ENCODE results near the gene TSPYL2.

TSPYL2 gene

GRCh38 chrX:53048169-53049126, 33.7 kb upstream of the TSPYL2 start, which contains the start of gene GPR173:
Gene GPR173, plus strand, starts transcription at chrX:53048789. Its CDS starts 27,833 bp downstream, at chrX:53076622.
- Mint-ChIP-seq H3K9me3 (no peaks in the 10 kb centered on the region), H3K4me1 (no peaks in the 10 kb centered on the region), H3K27me3 (ENCODE audit: low read depth) (peaks cover 9% of the 10 kb centered on the region), H3K36me3 (ENCODE audit: low read depth) (no peaks in the 10 kb centered on the region), H3K27ac (peak within 1 kb of the TSS; percentile 79 to 88 (median 80)), H3K4me3 (peak within 1 kb of the TSS in 2 of 3 experiments; percentile 90 to 92)
- TF ChIP-seq CTCF (IDR thresholded peaks at IDR 0.05; ENCODE audit: unreplicated experiment in 3 of 3): no peak

- peaks cover 5% of the 10 kb centered on the region for H3K27me3 Mint-ChIP-seq (ENCODE audit: low read depth)
- peak overlapping the region in 2 of 3 experiments; percentile 90 to 92 for H3K4me3 Mint-ChIP-seq
- no peak for TF ChIP-seq CTCF (IDR thresholded peaks at IDR 0.05; ENCODE audit: unreplicated experiment in 3 of 3)
- H3K4me1 Mint-ChIP-seq: no peaks in the 10 kb centered on the region
- no peaks in the 10 kb centered on the region for H3K36me3 Mint-ChIP-seq (ENCODE audit: low read depth)
- no peaks in the 10 kb centered on the region for H3K9me3 Mint-ChIP-seq
- peak overlapping the region in 1 of 3 experiments; percentile 36 for H3K27ac Mint-ChIP-seq
Observed at GRCh38 chrX:53049127-53049517, 33.0 kb upstream of the TSPYL2 start.

- no peak for TF ChIP-seq CTCF (IDR thresholded peaks at IDR 0.05; ENCODE audit: unreplicated experiment in 3 of 3)
- H3K4me1 Mint-ChIP-seq: no peaks in the 10 kb centered on the region
- no peaks in the 10 kb centered on the region for H3K9me3 Mint-ChIP-seq
- no peaks in the 10 kb centered on the region for H3K27me3 Mint-ChIP-seq (ENCODE audit: low read depth)
- no peaks in the 10 kb centered on the region for H3K36me3 Mint-ChIP-seq (ENCODE audit: low read depth)
- H3K4me3 Mint-ChIP-seq: no peak overlapping the region
- no peak overlapping the region for H3K27ac Mint-ChIP-seq
Observed at GRCh38 chrX:53050841-53051240, 31.3 kb upstream of the TSPYL2 start.

- no peaks in the 10 kb centered on the region for H3K27me3 Mint-ChIP-seq (ENCODE audit: low read depth)
- no peaks in the 10 kb centered on the region for H3K9me3 Mint-ChIP-seq
- no peak overlapping the region for H3K4me3 Mint-ChIP-seq
- H3K27ac Mint-ChIP-seq: no peak overlapping the region
- no peak for TF ChIP-seq CTCF (IDR thresholded peaks at IDR 0.05; ENCODE audit: unreplicated experiment in 3 of 3)
- no peaks in the 10 kb centered on the region for H3K4me1 Mint-ChIP-seq
- peaks cover 5% of the 10 kb centered on the region for H3K36me3 Mint-ChIP-seq (ENCODE audit: low read depth)
Observed at GRCh38 chrX:53055244-53055849, 26.8 kb upstream of the TSPYL2 start.

GRCh38 chrX:53056292-53056691, 25.9 kb upstream of the TSPYL2 start:
- no peak overlapping the region for H3K27ac Mint-ChIP-seq
- H3K4me3 Mint-ChIP-seq: no peak overlapping the region
- no peaks in the 10 kb centered on the region for H3K4me1 Mint-ChIP-seq
- H3K9me3 Mint-ChIP-seq: peaks cover 2% of the 10 kb centered on the region
- no peak for TF ChIP-seq CTCF (IDR thresholded peaks at IDR 0.05; ENCODE audit: unreplicated experiment in 3 of 3)
- no peaks in the 10 kb centered on the region for H3K27me3 Mint-ChIP-seq (ENCODE audit: low read depth)
- peaks cover 5% of the 10 kb centered on the region for H3K36me3 Mint-ChIP-seq (ENCODE audit: low read depth)
